ENCODE results near the gene PNKD.

PNKD gene

GRCh38 chr2:218273908-218274249 lies 3.6 kb downstream of the PNKD start:
- no peak for DNase-seq

- DNase-seq: no peak
Measured at GRCh38 chr2:218274586-218274985, 4.3 kb downstream of the PNKD start.

GRCh38 chr2:218275371-218276072 lies 5.2 kb downstream of the PNKD start:
- DNase-seq: no peak

GRCh38 chr2:218276986-218277755 lies 6.9 kb downstream of the PNKD start:
- DNase-seq: no peak

GRCh38 chr2:218277921-218278320 lies 7.6 kb downstream of the PNKD start:
- DNase-seq: no peak

- no peak for DNase-seq
Measured at GRCh38 chr2:218278531-218279360, 8.4 kb downstream of the PNKD start.

GRCh38 chr2:218280260-218280870 lies 10.0 kb downstream of the PNKD start:
- DNase-seq: no peak

- DNase-seq: no peak
Measured at GRCh38 chr2:218281449-218281848, 11.1 kb downstream of the PNKD start.

- DNase-seq: no peak
Measured at GRCh38 chr2:218282173-218282991, 12.1 kb downstream of the PNKD start.

- DNase-seq: peak; percentile 50
Measured at GRCh38 chr2:218284106-218284811, 13.9 kb downstream of the PNKD start.

GRCh38 chr2:218285604-218286003 lies 15.3 kb downstream of the PNKD start:
- DNase-seq: no peak

GRCh38 chr2:218286570-218287459 lies 16.5 kb downstream of the PNKD start:
- peak; percentile 70 for DNase-seq

- no peak for DNase-seq
Measured at GRCh38 chr2:218289639-218290315, 19.5 kb downstream of the PNKD start.

- DNase-seq: peak; percentile 39
Measured at GRCh38 chr2:218290316-218291261, 20.3 kb downstream of the PNKD start.

GRCh38 chr2:218291318-218292047 lies 21.2 kb downstream of the PNKD start:
- DNase-seq: no peak

GRCh38 chr2:218292048-218293014 lies 22.0 kb downstream of the PNKD start, which contains the start of gene TMBIM1:
TSS of gene TMBIM1 (minus strand) at chr2:218292503. CDS start at chr2:218282141, 10,362 bp downstream.
- DNase-seq: peak; percentile 76
